Fibroblast of the aortic adventitia (primary cell): ENCODE results near the gene PNMA8B. TPM values are rescaled to one million over a fixed set of nuclear protein-coding genes. Genes with fewer than 3 reads are reported as not detected.

ENCODE experiments used
- DNase-seq: peaks from one replicate; pipeline ENCODE4 v3.0.0-alpha.2; 2010; ENCODE audit warnings: low read depth
- H3K4me3 ChIP-seq: 2 replicates; pipeline ENCODE4 v1.5.1; 2011; ENCODE audit warnings: low read depth, mild to moderate bottlenecking, control low read depth, low read length, moderate library complexity
- total RNA-seq: library from RNA; depleted of rRNA; stranded (reverse); fragments of >200 nt; gene quantifications from 2 replicates; pipeline ENCODE4 v1.2.3, GENCODE V29; 2012; ENCODE audit warnings: low replicate concordance
- TF ChIP-seq, protein P1 (sequence below): IDR thresholded peaks from 2 replicates; pipeline ENCODE4 v1.5.1; 2011; ENCODE audit warnings: mild to moderate bottlenecking, low read length, control low read depth, inconsistent platforms; ENCODE audit not compliant: insufficient read depth

Gene PNMA8B
- total RNA-seq, 1 donor: 1.6 TPM

DNA sequence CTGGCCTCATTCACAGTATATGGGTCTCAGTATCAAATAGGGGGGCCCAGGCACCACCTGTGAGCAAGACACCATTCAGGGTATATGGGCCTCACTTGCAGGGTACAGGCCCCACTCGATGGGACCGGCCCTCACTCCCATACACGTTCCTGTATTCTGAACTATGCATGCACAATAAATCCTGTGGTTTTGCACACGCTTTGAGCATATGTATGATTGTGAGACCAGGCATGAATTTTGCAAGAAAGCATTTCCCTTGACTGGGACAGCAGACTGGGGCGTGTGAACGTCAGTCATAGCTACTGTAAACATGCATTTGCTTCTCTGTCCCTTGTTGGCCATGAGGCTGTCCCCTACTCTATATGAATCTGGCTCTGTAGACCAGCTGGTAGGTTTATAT lies 637 bp upstream of the PNMA8B start:
- no peak for DNase-seq
- TF ChIP-seq, protein P1, sequence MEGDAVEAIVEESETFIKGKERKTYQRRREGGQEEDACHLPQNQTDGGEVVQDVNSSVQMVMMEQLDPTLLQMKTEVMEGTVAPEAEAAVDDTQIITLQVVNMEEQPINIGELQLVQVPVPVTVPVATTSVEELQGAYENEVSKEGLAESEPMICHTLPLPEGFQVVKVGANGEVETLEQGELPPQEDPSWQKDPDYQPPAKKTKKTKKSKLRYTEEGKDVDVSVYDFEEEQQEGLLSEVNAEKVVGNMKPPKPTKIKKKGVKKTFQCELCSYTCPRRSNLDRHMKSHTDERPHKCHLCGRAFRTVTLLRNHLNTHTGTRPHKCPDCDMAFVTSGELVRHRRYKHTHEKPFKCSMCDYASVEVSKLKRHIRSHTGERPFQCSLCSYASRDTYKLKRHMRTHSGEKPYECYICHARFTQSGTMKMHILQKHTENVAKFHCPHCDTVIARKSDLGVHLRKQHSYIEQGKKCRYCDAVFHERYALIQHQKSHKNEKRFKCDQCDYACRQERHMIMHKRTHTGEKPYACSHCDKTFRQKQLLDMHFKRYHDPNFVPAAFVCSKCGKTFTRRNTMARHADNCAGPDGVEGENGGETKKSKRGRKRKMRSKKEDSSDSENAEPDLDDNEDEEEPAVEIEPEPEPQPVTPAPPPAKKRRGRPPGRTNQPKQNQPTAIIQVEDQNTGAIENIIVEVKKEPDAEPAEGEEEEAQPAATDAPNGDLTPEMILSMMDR: no peak
- no peak overlapping the region for H3K4me3 ChIP-seq

DNA sequence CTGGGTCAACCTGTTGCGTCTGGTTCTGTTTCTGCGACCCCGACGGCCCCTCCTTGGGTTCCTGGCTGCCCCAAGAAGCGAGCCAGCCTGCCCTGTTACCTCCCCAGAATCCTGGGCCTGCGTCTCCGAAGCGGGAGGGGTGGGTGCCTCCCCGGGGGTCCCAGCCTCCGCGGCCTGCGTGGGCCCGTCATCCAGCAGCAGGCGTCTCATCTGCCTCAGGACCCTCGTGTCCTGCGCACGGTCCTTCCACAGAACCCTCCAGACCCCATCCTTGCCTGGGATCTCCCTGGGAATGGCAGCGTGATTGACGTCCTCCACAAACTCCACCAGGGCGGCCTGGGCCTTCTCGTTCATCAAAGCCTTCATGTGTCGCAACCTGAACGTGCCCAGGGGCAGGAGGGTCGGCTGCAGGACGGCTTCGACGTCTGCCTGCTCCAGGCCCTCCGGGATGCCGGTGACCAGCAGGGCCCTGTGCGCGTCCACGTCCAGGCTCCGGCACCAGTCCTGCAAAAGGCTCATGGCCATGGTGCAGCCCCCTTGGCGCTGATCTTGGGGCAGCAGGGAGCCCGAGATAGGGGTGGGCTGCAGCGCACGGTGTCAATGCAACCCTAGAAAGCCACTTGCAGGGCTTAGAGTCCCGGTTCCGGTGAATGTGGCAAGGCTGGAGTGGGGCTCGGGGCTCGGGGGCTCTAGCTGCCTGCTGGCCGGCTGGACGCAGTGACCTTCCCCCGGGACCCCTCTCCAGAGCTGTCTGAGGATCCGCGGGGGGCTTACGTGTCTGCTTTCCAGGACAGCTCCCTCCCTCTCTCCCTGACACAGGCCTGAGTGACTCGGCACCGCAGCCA lies 504 bp downstream of the PNMA8B start:
- peak overlapping the region; percentile 46 for H3K4me3 ChIP-seq
- DNase-seq: no peak
- TF ChIP-seq, protein P1: no peak

DNA sequence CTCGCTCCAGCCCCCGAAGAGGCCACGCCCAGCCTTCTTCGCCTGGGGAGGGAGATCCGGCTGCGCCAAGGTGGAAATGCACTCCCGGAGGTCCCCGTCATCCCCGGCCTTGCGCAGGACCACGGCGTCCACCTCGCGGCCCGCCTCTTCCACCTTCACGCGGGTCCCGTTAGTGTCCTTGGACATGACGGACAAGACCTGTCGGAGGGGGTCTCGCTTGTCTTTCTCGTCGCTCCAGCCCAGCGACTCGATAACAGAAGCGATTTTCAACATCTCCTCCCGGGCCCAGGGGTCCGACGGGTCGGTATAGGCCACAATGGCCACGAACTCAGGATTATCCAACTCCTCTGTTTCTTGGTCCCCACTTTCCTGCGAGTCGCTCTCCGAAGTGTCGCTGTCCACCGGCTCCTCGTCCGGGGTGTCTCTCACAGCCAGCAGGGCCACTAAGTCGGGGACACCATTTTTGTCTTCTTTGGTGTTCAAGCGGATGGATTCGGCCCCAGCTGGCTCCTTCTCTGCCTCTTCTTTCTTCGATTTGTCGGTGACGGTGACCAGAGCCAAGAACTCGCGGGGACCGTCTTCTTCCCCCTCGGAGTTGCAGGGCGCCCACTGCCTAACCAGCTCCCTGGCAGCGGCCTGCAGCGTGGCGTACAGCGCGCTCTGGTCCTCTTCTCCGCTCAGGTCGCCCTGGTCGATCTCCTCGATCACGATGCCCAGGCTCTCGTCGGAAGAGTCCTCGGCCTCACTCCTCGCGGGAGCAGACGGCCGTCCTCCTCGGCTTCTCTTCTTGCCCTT lies 1.3 kb downstream of the PNMA8B start:
- no peak for DNase-seq
- H3K4me3 ChIP-seq: no peak overlapping the region
- TF ChIP-seq, protein P1: no peak

DNA sequence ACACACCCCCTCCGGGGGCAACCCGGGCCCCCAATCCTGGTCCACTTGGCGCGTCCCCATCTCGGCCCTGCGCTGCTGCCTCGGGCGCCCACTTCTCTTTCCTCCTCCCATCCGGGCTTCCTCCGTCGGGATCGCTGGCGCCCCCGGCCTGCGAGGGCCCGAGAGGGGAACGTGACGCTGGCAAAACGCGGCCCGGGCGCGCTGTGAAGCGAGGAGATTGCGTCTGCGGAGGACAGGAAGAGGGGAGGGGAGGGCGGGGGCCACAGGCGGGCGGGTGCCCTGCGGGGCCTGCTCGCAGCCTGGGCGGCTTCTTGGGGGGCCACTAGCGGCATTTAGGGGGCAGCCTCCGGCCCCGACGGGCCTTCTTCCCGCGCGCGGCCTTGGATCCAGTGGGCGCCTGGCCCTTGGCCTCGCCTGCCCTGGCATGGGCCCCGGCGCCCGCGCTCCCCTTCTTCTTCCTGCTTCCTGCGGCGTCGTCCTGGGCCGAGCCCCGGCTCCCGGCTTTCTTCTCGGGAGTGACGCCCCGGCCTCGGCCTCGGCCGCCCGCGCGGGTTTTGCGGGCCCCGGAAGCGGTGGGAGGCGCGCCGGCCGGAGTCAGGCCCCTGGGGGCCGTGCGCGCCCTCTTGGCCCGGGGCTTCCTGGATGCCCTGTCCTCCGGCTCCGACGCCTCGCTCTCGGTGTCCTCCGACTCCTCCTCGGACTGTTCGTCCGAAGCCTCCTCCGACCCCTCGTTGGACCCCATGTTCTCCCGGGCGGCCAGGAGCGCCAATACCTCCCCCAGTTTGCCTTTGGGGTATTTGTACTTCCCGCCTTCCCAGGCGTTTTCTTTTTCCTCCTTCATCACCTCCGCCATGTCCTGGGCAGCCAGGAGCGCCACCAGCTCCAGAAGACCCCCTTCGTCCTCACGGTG lies 2.2 kb downstream of the PNMA8B start:
- TF ChIP-seq, protein P1: no peak
- H3K4me3 ChIP-seq: no peak overlapping the region
- peak; percentile 11 for DNase-seq

DNA sequence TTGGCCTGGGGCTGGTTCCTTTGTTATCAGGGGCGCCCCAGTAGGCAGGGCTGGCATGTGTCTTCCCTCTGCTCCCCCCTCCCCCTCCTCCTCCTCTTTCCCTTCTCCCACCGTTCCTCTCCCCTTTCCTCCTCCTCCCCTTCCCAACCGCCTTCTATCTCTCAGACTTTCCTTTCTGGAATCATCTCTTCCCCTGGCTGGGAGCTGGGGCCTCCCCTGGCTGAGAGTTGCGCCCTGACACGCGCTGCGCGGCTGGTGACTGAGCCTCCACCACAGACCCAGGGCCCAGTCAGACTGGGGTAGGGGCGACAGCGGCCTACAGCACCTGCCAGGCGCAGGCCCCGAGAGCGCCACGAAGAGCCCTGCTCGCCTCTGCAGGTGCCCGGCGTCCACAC lies 2.8 kb downstream of the PNMA8B start:
- DNase-seq: no peak
- TF ChIP-seq, protein P1: no peak

DNA sequence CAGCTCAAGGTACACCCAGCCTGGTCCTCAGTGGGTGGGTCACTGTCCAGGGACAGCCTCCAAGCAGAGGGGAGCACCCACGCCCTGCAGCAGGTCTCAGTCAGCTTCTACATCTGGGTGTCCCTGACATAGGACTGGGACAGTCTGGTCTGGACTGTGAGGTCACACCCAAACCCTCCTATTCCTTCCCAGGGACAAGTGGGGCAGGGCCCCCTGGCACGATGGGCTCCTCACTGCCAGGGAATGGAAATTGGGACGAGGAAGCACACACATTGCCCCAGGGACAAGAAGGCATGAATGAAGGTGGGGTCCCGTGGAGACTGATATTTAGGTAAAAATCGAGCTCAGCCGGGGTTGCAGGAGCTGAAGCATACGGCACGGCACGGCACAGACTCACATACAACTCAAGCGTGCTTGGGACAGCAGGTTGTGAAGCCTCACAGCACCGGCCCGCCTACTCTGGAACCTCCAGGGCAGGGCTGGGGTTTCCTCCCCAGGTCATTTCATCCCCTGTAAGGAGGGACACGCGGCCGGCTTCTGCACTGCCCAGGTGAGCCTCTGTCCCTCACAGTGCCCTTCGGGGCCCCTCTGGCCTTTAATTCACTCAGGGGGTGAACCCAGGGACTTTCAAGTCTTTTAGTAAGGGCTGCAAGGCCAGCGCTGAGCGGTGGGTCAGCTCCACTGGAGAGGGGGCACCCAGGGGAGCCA lies 3.5 kb downstream of the PNMA8B start:
- DNase-seq: no peak
- TF ChIP-seq, protein P1: no peak

More for the DNA sequence above, 2.8 kb downstream of the PNMA8B start:
- no peak overlapping the region for H3K4me3 ChIP-seq

More for the DNA sequence above, 3.5 kb downstream of the PNMA8B start:
- H3K4me3 ChIP-seq: no peak overlapping the region
